ENCODE results near the gene ACD.

DNA sequence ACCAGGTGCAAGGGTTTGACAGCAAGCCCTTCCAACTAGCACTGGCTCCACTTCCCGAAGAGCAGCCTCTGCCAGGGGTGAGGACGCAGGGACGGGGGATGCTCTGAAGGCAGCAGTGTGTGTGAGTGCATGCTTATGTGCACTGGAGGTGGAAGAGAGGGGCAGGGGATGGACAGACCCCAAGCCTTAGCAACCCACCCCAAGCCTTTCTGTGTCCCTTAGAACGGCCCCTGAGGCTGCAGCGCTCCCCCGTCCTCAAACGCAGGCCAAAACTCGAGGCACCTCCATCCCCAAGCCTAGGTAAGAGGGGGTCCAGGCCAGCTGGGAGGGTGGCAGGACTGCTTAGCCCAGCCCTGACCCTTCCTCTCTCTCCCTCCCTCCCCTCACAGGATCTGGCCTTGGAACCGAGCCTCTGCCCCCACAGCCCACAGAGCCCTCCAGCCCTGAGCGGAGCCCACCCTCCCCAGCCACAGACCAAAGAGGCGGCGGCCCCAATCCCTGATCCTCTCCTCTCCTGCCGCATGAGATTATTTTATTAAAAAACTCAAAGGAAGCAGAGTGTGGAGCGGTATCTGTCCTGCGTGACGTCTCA, 2.9 kb downstream of the ACD start:
- TF ChIP-seq CTCF (IDR thresholded peaks at IDR 0.05) (no peak), POLR2A (IDR thresholded peaks at IDR 0.05) (no peak)

Data from body of pancreas (tissue), 4 donors.